Epithelial cell of proximal tubule (primary cell): ENCODE results near the gene CPSF7. TPM values are rescaled to one million over a fixed set of nuclear protein-coding genes. Genes with fewer than 3 reads are reported as not detected.
A peak's percentile ranks its signal among the peaks of the same experiment; 100 is the strongest.
"Not testable (repeated sequence)": the region's sequence is repeated elsewhere in the genome, so short reads cannot be mapped to it uniquely, and the experiment has no call there.

Source experiments
- DNase-seq: peaks from one replicate; pipeline ENCODE4 v3.0.0-alpha.2; 2011; ENCODE audit warnings: low read depth
- H3K4me3 ChIP-seq: 2 replicates; pipeline ENCODE4 v1.5.1; 2011; ENCODE audit warnings: low read depth, mild to moderate bottlenecking, low read length
- total RNA-seq: library from RNA; depleted of rRNA; stranded (reverse); fragments of >200 nt; gene quantifications from 2 replicates; pipeline ENCODE4 v1.2.3, GENCODE V29; 2015
- TF ChIP-seq, protein P1 (sequence below): conservative IDR thresholded peaks from 2 replicates; pipeline ENCODE4 v1.5.1; 2012; ENCODE audit warnings: low read depth, mild to moderate bottlenecking, low read length

CPSF7 gene
- total RNA-seq, 1 donor from 2014 or later, result 57.6 TPM

DNA sequence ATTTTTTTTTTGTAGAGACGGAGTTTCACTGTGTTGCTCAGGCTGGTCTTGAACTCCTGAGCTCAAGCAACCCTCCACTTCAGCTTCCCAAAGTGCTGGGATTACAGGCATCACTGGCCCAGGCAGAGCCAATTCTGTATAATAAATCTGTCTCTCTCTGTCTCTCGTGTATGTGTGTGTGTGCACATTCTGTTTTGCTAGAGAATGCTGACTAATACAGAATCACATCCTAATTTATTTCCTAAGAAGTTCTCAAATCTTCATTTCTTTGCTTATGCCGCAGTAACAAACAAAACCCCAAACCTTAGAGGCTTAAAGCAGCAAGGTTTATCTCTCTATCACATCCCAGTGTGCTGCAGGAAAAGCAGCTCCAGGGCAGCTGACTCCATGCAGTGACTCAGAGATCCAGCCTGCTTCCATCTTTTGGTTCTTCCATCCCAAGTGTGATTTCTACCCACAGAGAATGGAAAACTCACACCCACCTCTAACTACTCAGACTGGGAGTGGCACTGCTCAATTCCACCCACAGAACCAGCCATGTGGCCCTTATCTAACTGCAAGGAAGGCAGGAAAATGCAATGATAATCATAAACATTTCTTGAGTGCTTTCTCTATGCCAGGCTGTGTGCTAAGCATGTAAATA, 43.7 kb upstream of the CPSF7 start:
- no peak for DNase-seq
- TF ChIP-seq, protein P1, sequence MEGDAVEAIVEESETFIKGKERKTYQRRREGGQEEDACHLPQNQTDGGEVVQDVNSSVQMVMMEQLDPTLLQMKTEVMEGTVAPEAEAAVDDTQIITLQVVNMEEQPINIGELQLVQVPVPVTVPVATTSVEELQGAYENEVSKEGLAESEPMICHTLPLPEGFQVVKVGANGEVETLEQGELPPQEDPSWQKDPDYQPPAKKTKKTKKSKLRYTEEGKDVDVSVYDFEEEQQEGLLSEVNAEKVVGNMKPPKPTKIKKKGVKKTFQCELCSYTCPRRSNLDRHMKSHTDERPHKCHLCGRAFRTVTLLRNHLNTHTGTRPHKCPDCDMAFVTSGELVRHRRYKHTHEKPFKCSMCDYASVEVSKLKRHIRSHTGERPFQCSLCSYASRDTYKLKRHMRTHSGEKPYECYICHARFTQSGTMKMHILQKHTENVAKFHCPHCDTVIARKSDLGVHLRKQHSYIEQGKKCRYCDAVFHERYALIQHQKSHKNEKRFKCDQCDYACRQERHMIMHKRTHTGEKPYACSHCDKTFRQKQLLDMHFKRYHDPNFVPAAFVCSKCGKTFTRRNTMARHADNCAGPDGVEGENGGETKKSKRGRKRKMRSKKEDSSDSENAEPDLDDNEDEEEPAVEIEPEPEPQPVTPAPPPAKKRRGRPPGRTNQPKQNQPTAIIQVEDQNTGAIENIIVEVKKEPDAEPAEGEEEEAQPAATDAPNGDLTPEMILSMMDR, result no peak

DNA sequence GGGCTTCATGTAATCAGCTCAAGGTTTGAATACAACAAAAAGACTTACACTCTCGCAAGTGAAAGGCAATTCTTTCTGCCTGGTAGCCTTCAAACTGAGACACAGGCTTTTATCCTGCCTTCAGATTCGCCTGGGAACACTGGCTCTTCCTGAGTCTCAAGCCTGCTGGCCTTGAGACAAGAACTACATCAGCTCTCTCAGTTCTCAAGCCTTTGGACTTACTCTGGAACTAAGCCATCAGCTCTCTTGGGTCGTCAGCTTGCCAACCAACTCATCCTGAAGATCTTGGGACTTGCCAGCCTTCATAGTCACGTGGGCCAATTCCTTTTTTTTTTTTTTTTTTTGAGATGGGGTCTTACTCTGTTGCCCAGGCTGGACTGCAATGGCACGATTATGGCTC, 43.1 kb upstream of the CPSF7 start:
- no peak overlapping the region for H3K4me3 ChIP-seq
- DNase-seq, result no peak
- TF ChIP-seq, protein P1, result no peak

More for the DNA sequence above, 43.7 kb upstream of the CPSF7 start:
- H3K4me3 ChIP-seq, result no peak overlapping the region

DNA sequence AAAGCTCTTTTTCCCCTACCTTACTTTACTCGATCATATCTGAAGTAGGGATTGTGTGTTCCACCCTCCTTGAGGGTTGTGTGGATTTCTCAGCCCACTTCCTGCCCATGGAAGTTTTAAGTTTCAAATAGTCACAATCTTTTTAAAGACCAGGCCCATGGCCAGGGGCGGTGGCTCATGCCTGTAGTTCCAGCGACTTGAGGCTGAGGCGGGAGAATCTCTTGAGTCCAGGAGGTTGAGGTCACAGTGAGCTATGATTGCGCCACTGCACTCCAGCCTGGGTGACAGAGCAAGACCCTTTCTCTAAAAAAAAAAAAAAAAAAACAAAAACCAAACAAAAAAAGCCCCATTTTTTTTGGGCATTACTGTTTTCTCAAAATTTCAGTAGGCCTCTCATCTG, 42.5 kb upstream of the CPSF7 start:
- TF ChIP-seq, protein P1, result no peak
- no peak for DNase-seq
- no peak overlapping the region for H3K4me3 ChIP-seq

- H3K4me3 ChIP-seq, result no peak overlapping the region
- TF ChIP-seq, protein P1, result no peak
- no peak for DNase-seq
Observed at GRCh38 chr11:61468002-61468401, 38.2 kb upstream of the CPSF7 start.

DNA sequence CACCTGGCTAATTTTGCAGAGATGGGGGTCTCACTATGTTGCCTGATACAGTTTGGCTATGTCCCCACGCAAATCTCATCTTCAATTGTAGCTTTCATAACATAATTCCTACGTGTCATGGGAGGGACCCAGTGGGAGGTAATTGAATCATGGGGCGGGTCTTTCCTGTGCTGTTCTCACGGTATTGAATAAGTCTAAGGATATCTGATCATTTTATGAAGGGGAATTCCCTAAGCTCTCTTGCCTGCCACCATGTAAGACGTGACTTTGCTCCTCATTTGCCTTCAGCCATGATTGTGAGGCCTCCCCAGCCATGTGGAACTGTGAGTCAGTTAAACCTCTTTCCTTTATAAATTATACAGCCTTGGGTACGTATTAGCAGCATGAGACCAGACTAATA, 37.8 kb upstream of the CPSF7 start:
- not testable (repeated sequence) for H3K4me3 ChIP-seq, DNase-seq

- DNase-seq, result no peak
- TF ChIP-seq, protein P1, result peak; percentile 4
- H3K4me3 ChIP-seq, result no peak overlapping the region
Observed at GRCh38 chr11:61460986-61461385, 31.2 kb upstream of the CPSF7 start.

GRCh38 chr11:61460474-61460881, 30.7 kb upstream of the CPSF7 start:
- DNase-seq, result no peak
- TF ChIP-seq, protein P1, result no peak
- no peak overlapping the region for H3K4me3 ChIP-seq

GRCh38 chr11:61454520-61454919, 24.7 kb upstream of the CPSF7 start:
- TF ChIP-seq, protein P1, result no peak
- no peak for DNase-seq
- no peak overlapping the region for H3K4me3 ChIP-seq
